Trophoblast cell (in vitro differentiated cells and primary cell): Measurements from ENCODE around the gene UQCC3.

Source experiments
- DNase-seq, 2 donors: peaks; one replicate each; pipeline ENCODE4 v3.0.0-alpha.2; 2016
- H2AFZ ChIP-seq: 2 replicates; pipeline ENCODE4 v1.6.1; 2013; ENCODE audit warnings: low read length, moderate library complexity, mild to moderate bottlenecking; ENCODE audit not compliant: insufficient read depth, poor library complexity
- H2AK5ac ChIP-seq: 2 replicates; pipeline ENCODE4 v1.6.1; 2013; ENCODE audit warnings: mild to moderate bottlenecking, low read length
- H2BK120ac ChIP-seq: 2 replicates; pipeline ENCODE4 v1.6.1; 2013; ENCODE audit warnings: low read length, mild to moderate bottlenecking, moderate library complexity; ENCODE audit not compliant: insufficient read depth, poor library complexity
- H2BK12ac ChIP-seq: 2 replicates; pipeline ENCODE4 v1.6.1; 2013; ENCODE audit warnings: mild to moderate bottlenecking, low read length, moderate library complexity
- H2BK5ac ChIP-seq: 2 replicates; pipeline ENCODE4 v1.6.1; 2013; ENCODE audit warnings: low read length, low read depth, moderate library complexity, mild to moderate bottlenecking; ENCODE audit not compliant: poor library complexity
- H3K14ac ChIP-seq: 2 replicates; pipeline ENCODE4 v1.6.1; 2013; ENCODE audit warnings: mild to moderate bottlenecking, low read length
- H3K18ac ChIP-seq: 2 replicates; pipeline ENCODE4 v1.6.1; 2013; ENCODE audit warnings: mild to moderate bottlenecking, low read length
- H3K23ac ChIP-seq: 2 replicates; pipeline ENCODE4 v1.6.1; 2013; ENCODE audit warnings: low read length
- H3K27ac ChIP-seq: 2 replicates; pipeline ENCODE4 v1.5.1; 2013; ENCODE audit warnings: low read depth, mild to moderate bottlenecking, inconsistent platforms, low read length, moderate library complexity
- H3K27me3 ChIP-seq: 2 replicates; pipeline ENCODE4 v1.6.1; 2013; ENCODE audit warnings: inconsistent platforms, mild to moderate bottlenecking, low read length, moderate library complexity; ENCODE audit not compliant: insufficient read depth
- H3K36me3 ChIP-seq, 2 experiments: 1 replicate in 1 of 2; 2 replicates in 1 of 2; pipeline ENCODE4 v1.6.1; 2013; ENCODE audit warnings: low read length in 2 of 2, mild to moderate bottlenecking in 2 of 2, moderate library complexity in 1 of 2; ENCODE audit not compliant: insufficient read depth in 2 of 2, control insufficient read depth in 1 of 2
- H3K4ac ChIP-seq: 2 replicates; pipeline ENCODE4 v1.6.1; 2013; ENCODE audit warnings: low read depth, mild to moderate bottlenecking, low read length, moderate library complexity
- H3K4me1 ChIP-seq, 2 experiments: 1 replicate in 1 of 2; 2 replicates in 1 of 2; pipeline ENCODE4 v1.6.1; 2013; ENCODE audit warnings: low read length in 2 of 2, mild to moderate bottlenecking in 2 of 2, moderate library complexity in 1 of 2; ENCODE audit not compliant: insufficient read depth in 2 of 2, control insufficient read depth in 1 of 2
- H3K4me2 ChIP-seq: 2 replicates; pipeline ENCODE4 v1.6.1; 2013; ENCODE audit warnings: inconsistent platforms, mild to moderate bottlenecking, low read length, moderate library complexity
- H3K4me3 ChIP-seq: 2 replicates; pipeline ENCODE4 v1.5.1; 2013; ENCODE audit warnings: mild to moderate bottlenecking, low read depth, low read length, inconsistent platforms
- H3K79me1 ChIP-seq: one replicate; pipeline ENCODE4 v1.6.1; 2013; ENCODE audit warnings: low read length
- H3K79me2 ChIP-seq: 2 replicates; pipeline ENCODE4 v1.6.1; 2013; ENCODE audit warnings: low read length, mild to moderate bottlenecking; ENCODE audit not compliant: control insufficient read depth, insufficient read depth, poor library complexity
- H3K9ac ChIP-seq: 2 replicates; pipeline ENCODE4 v1.6.1; 2013; ENCODE audit warnings: mild to moderate bottlenecking, low read length
- H3K9me3 ChIP-seq: 2 replicates; pipeline ENCODE4 v1.6.1; 2013; ENCODE audit warnings: low read depth, mild to moderate bottlenecking, control low read depth, inconsistent platforms, low read length; ENCODE audit not compliant: insufficient read depth
- H4K12ac ChIP-seq: 2 replicates; pipeline ENCODE4 v1.6.1; 2013; ENCODE audit warnings: low read depth, mild to moderate bottlenecking, low read length, moderate library complexity
- H4K8ac ChIP-seq: 2 replicates; pipeline ENCODE4 v1.6.1; 2013; ENCODE audit warnings: low read depth, mild to moderate bottlenecking, low read length, moderate library complexity
- H4K91ac ChIP-seq: one replicate; pipeline ENCODE4 v1.6.1; 2013; ENCODE audit warnings: low read depth, mild to moderate bottlenecking, low read length, moderate library complexity
- WGBS: extraction: QIAGEN DNeasy Blood & Tissue Kit; methylation state at CpG from one replicate; pipeline ENCODE4 v1.1.7; 2013; ENCODE audit warnings: missing lambda C conversion rate; ENCODE audit not compliant: insufficient read length, insufficient coverage; ENCODE audit errors: extremely low coverage; 5-methylcytosine and 5-hydroxymethylcytosine counted together

UQCC3 gene

GRCh38 chr11:62678433-62678769, 6.9 kb downstream of the UQCC3 start:
- Histone ChIP-seq H3K79me1 (peaks cover 5% of the 10 kb centered on the region), H3K79me2 (peaks cover 6% of the 10 kb centered on the region), H3K36me3 (peaks cover 19 to 21% of the 10 kb centered on the region in 2 experiments), H4K8ac (peak overlapping the region; percentile 98), H3K9me3 (peaks cover 3% of the 10 kb centered on the region), H3K27me3 (no peaks in the 10 kb centered on the region), H3K23ac (no peak overlapping the region), H3K27ac (no peak overlapping the region), H2BK120ac (peak overlapping the region; percentile 90), H2AFZ (peak overlapping the region; percentile 75), H2AK5ac (peak overlapping the region; percentile 55), H3K4me1 (peaks cover 0 to 6% of the 10 kb centered on the region in 2 experiments), H3K14ac (peak overlapping the region; percentile 87), H4K12ac (peak overlapping the region; percentile 88), H3K4ac (peak overlapping the region; percentile 99), H3K4me2 (peak overlapping the region; percentile 92), H3K18ac (peak overlapping the region; percentile 78), H3K9ac (peak overlapping the region; percentile 96), H2BK5ac (peak overlapping the region; percentile 49), H3K4me3 (peak overlapping the region; percentile 97), H2BK12ac (peak overlapping the region; percentile 46), H4K91ac (peak overlapping the region; percentile 79)
- no peak for DNase-seq
- no CpG with 5 or more reads among the region's 16 CpGs for WGBS

DNA sequence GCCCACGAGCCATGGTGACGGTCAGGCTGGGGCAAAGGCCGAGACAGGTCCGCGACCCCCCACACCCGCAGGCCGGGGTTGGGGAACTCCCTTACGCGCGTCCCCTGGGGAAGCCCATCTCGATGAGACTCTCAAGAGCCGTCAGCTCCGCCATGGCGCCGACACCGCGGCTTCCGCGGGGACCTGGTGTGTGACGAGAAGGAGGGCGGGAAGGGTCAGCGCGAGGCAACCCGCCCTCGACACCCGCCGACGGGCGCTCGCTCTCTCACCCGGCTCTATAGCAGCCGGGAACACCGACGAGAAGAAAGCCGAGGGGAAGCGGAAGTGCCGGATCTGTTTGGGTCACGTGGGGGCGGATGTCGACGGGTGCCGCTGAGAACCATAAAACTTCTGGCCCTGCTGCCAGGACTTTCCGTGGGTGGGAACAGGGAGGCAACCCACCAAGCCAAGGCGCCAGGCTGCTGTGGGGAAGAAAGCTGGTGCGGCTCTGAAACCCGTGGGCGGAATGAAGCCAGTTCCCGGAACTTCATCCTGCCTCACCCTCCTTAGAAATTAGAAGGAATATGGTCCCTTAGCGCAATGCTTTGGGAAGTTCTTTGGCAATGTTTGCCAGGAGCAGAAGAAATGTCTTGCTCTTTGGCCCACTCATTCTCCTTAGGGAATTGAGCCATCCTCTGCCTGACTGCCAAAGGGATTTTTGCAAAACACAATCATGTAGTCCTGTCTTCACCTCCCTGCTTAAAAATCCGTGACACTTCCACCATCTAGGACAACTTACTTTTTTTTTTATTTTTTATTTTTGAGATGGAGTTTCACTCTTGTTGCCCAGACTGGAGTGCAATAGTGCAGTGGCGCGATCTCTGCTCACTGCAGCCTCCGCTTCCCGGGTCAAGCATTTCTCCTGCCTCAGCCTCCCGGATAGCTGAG, 7.6 kb downstream of the UQCC3 start, which contains the start of gene UBXN1:
UBXN1 (minus strand) TSS at position 304 of the 927 bp plus-strand sequence; CDS start at position 154, 150 bp downstream.
- peak within 1 kb of the TSS; percentile 92 for H3K4me2 ChIP-seq
- peak within 1 kb of the TSS; percentile 87 for H3K14ac ChIP-seq
- peak within 1 kb of the TSS; percentile 78 for H3K18ac ChIP-seq
- peaks cover 5% of the 10 kb centered on the region for H3K79me1 ChIP-seq
- peak within 1 kb of the TSS; percentile 88 for H4K12ac ChIP-seq
- H4K8ac ChIP-seq = peak within 1 kb of the TSS; percentile 98
- H3K27ac ChIP-seq = peak within 1 kb of the TSS; percentile 13
- H2AK5ac ChIP-seq = peak within 1 kb of the TSS; percentile 55
- peak within 1 kb of the TSS; percentile 99 for H3K4ac ChIP-seq
- peak within 1 kb of the TSS; percentile 75 for H2AFZ ChIP-seq
- H3K9me3 ChIP-seq = peaks cover 3% of the 10 kb centered on the region
- H2BK5ac ChIP-seq = peak within 1 kb of the TSS; percentile 49
- H3K9ac ChIP-seq = peak within 1 kb of the TSS; percentile 96
- peak within 1 kb of the TSS; percentile 79 for H4K91ac ChIP-seq
- peak within 1 kb of the TSS; percentile 90 for H2BK120ac ChIP-seq
- H3K79me2 ChIP-seq = peaks cover 6% of the 10 kb centered on the region
- DNase-seq = peak; percentile 83
- peaks cover 0 to 6% of the 10 kb centered on the region in 2 experiments for H3K4me1 ChIP-seq
- H3K27me3 ChIP-seq = no peaks in the 10 kb centered on the region
- H3K4me3 ChIP-seq = peak within 1 kb of the TSS; percentile 97
- peak within 1 kb of the TSS; percentile 46 for H2BK12ac ChIP-seq
- H3K36me3 ChIP-seq = peaks cover 16 to 18% of the 10 kb centered on the region in 2 experiments
- no peak within 1 kb of the TSS for H3K23ac ChIP-seq
- WGBS = no CpG with 5 or more reads among the region's 55 CpGs

- Histone ChIP-seq H3K4me2 (no peak overlapping the region), H3K14ac (no peak overlapping the region), H3K4me1 (peaks cover 0 to 6% of the 10 kb centered on the region in 2 experiments), H4K91ac (no peak overlapping the region), H3K36me3 (peaks cover 11 to 17% of the 10 kb centered on the region in 2 experiments), H2BK120ac (no peak overlapping the region), H3K18ac (no peak overlapping the region), H3K27me3 (no peaks in the 10 kb centered on the region), H4K8ac (no peak overlapping the region), H3K27ac (no peak overlapping the region), H3K4me3 (no peak overlapping the region), H3K23ac (no peak overlapping the region), H3K4ac (no peak overlapping the region), H3K9ac (no peak overlapping the region), H2BK5ac (no peak overlapping the region), H2AFZ (peak overlapping the region; percentile 35), H3K9me3 (peaks cover 3% of the 10 kb centered on the region), H2BK12ac (no peak overlapping the region), H3K79me1 (peaks cover 5% of the 10 kb centered on the region), H2AK5ac (no peak overlapping the region), H4K12ac (no peak overlapping the region), H3K79me2 (peaks cover 6% of the 10 kb centered on the region)
- WGBS = no CpG with 5 or more reads among the region's 4 CpGs
- peak; percentile 38 to 69 for DNase-seq
Measured at GRCh38 chr11:62680825-62681240, 9.4 kb downstream of the UQCC3 start.

- Histone ChIP-seq H3K4me1 (peaks cover 0 to 6% of the 10 kb centered on the region in 2 experiments), H3K27me3 (no peaks in the 10 kb centered on the region), H3K4me2 (no peak overlapping the region), H2AFZ (no peak overlapping the region), H3K79me1 (peaks cover 5% of the 10 kb centered on the region), H3K9me3 (peaks cover 3% of the 10 kb centered on the region), H4K12ac (no peak overlapping the region), H3K14ac (no peak overlapping the region), H2BK120ac (no peak overlapping the region), H2AK5ac (no peak overlapping the region), H3K23ac (no peak overlapping the region), H4K8ac (no peak overlapping the region), H2BK5ac (no peak overlapping the region), H4K91ac (no peak overlapping the region), H2BK12ac (no peak overlapping the region), H3K36me3 (peaks cover 3% of the 10 kb centered on the region in 2 experiments), H3K9ac (no peak overlapping the region), H3K4me3 (no peak overlapping the region), H3K27ac (no peak overlapping the region), H3K79me2 (peaks cover 6% of the 10 kb centered on the region), H3K4ac (no peak overlapping the region), H3K18ac (no peak overlapping the region)
- WGBS = no CpG with 5 or more reads among the region's 7 CpGs
- no peak for DNase-seq
Measured at GRCh38 chr11:62682518-62682917, 11.0 kb downstream of the UQCC3 start.
